ENCODE data around the gene PLA2G4B.

DNA sequence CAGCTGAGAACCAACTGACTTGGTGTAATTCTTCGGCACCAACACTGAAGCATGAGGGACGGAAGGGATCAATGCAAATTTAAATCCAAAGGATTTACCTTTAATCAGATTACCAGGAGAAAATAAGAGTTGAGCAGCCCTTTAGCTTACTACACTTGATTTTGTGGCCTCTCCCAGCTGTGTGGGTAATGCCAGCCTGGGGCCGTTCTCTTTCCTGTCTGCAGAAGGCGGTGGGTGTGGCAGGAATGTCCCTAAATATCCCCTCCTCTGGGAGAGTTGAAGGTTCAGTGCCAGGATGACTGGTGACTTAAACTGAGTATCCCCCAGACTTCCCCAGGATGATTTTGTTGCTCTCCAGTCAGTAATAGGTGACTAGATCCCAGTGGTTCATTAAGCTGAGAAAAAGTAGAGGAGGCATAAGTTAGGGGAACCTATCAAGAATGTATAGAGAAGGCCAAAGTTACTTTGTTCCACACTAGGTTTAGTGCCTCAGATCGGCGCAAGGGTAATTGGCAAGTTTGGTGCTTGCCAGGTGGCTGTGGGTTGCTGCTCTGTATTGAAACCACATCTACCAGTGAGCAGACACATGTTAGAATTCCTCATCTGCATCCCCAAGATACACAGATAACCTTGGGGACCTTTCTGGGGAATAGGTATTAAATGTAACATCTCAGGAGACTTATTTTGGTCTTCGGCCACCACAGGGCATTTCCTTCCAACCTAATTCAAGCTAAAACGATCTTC, 41.3 kb upstream of the PLA2G4B start:
- TF ChIP-seq, protein P1, sequence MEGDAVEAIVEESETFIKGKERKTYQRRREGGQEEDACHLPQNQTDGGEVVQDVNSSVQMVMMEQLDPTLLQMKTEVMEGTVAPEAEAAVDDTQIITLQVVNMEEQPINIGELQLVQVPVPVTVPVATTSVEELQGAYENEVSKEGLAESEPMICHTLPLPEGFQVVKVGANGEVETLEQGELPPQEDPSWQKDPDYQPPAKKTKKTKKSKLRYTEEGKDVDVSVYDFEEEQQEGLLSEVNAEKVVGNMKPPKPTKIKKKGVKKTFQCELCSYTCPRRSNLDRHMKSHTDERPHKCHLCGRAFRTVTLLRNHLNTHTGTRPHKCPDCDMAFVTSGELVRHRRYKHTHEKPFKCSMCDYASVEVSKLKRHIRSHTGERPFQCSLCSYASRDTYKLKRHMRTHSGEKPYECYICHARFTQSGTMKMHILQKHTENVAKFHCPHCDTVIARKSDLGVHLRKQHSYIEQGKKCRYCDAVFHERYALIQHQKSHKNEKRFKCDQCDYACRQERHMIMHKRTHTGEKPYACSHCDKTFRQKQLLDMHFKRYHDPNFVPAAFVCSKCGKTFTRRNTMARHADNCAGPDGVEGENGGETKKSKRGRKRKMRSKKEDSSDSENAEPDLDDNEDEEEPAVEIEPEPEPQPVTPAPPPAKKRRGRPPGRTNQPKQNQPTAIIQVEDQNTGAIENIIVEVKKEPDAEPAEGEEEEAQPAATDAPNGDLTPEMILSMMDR (IDR thresholded peaks at IDR 0.05; ENCODE audit: low read depth, low read length), result no peak
- no peak for TF ChIP-seq EZH2phosphoT487 (IDR thresholded peaks at IDR 0.05; ENCODE audit: low read depth)
